CD4-positive, alpha-beta T cell treated with Interleukin-12 subunit alpha and Interleukin-12 subunit beta, for 1 hour (primary cell): ENCODE results near the gene NKPD1.

ENCODE experiments used
- DNase-seq: peaks from one replicate; pipeline ENCODE4 v3.0.0-alpha.2; 2020

NKPD1 gene

GRCh38 chr19:45113628-45114027 is 47.2 kb downstream of the NKPD1 start:
- DNase-seq: no peak

- DNase-seq: no peak
These were observed 48.5 kb downstream of the NKPD1 start for GRCh38 chr19:45112111-45112827.
